Activated CD4-positive, alpha-beta T cell treated with anti-CD3 and anti-CD28 coated beads for 36 hours (primary cell): ENCODE data around the gene FBXO8. TPM values are rescaled to one million over a fixed set of nuclear protein-coding genes. Genes with fewer than 3 reads are reported as not detected.
"Not testable (repeated sequence)": the region's sequence is repeated elsewhere in the genome, so short reads cannot be mapped to it uniquely, and the experiment has no call there.

Source experiments
- ATAC-seq: fragments of 200-7000 bp; cut with Tn5 transposase; one replicate; pipeline ENCODE4 v1.10.0; 2021; ENCODE audit warnings: mild to moderate bottlenecking, moderate library complexity
- CTCF ChIA-PET: fragments of 350-600 bp; sonication (Branson Sonifier 250); formaldehyde crosslinking; loops from one replicate; lab custom pipeline; 2021; ENCODE audit warnings: antibody characterized with exemption; lab: Charles Lee
- POLR2A ChIA-PET: fragments of 350-600 bp; sonication (Branson Sonifier 250); formaldehyde crosslinking; loops from one replicate; lab custom pipeline; 2021; ENCODE audit warnings: antibody characterized with exemption, inconsistent platforms; lab: Charles Lee
- DNase-seq: peaks from one replicate; pipeline ENCODE4 v3.0.0-alpha.2; 2020
- H3K27ac Mint-ChIP-seq: one replicate; pipeline ENCODE4 v1.8.0; 2021; ENCODE audit warnings: mixed read lengths
- H3K27me3 Mint-ChIP-seq: one replicate; pipeline ENCODE4 v1.8.0; 2021; ENCODE audit warnings: mixed read lengths
- H3K36me3 Mint-ChIP-seq: one replicate; pipeline ENCODE4 v1.8.0; 2021; ENCODE audit warnings: low read depth, mixed read lengths
- H3K4me1 Mint-ChIP-seq: one replicate; pipeline ENCODE4 v1.8.0; 2021; ENCODE audit warnings: mixed read lengths
- H3K4me3 Mint-ChIP-seq: one replicate; pipeline ENCODE4 v1.8.0; 2021; ENCODE audit warnings: mild to moderate bottlenecking, moderate library complexity, mixed read lengths
- H3K9me3 Mint-ChIP-seq: one replicate; pipeline ENCODE4 v1.8.0; 2021; ENCODE audit warnings: low read depth, mixed read lengths
- intact Hi-C, 2 experiments: fragments of 100-400 bp; cut with DNase I in 1 of 2; cut with micrococcal nuclease in 1 of 2; formaldehyde crosslinking; loops; one replicate each; pipeline versions ENCODE4 v1.14.2 to v1.15.1; 2022 to 2024; cut with DNase I, micrococcal nuclease
- total RNA-seq, 2 experiments: library from RNA; stranded (reverse); gene quantifications; one replicate each; pipeline ENCODE4 v1.2.3, GENCODE V29; 2021

Gene FBXO8
- total RNA-seq, 2 experiments from 2014 or later: 17.7 to 18.9 TPM

DNA sequence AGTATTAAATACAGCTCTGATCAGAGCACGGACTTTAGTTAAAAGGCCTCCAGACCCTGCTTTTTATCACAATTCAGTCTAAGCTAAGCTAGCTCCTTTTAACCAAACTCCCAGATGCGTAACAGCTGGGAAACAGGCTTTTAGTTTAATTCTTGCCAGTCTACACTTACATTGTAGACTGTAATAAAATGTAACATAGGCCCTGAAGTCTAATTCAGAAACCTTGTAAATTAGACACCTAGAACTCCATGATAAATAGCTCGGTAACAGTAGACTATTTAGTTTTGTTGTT is 20.1 kb downstream of the FBXO8 start:
- Mint-ChIP-seq H3K27ac (no peak overlapping the region), H3K36me3 (peaks cover 4% of the 10 kb centered on the region), H3K4me3 (no peak overlapping the region), H3K4me1 (peaks cover 10% of the 10 kb centered on the region), H3K27me3 (no peaks in the 10 kb centered on the region), H3K9me3 (no peaks in the 10 kb centered on the region)
- DNase-seq (no peak), ATAC-seq (no peak)
- POLR2A ChIA-PET: no interaction called here
- intact Hi-C loops: no loop called here
- CTCF ChIA-PET: interaction anchor here (0.7 to 1.5 kb wide), 2 partner anchors 10 to 12 kb away, joined by 3 read pairs; no protein-coding TSS in a partner anchor

DNA sequence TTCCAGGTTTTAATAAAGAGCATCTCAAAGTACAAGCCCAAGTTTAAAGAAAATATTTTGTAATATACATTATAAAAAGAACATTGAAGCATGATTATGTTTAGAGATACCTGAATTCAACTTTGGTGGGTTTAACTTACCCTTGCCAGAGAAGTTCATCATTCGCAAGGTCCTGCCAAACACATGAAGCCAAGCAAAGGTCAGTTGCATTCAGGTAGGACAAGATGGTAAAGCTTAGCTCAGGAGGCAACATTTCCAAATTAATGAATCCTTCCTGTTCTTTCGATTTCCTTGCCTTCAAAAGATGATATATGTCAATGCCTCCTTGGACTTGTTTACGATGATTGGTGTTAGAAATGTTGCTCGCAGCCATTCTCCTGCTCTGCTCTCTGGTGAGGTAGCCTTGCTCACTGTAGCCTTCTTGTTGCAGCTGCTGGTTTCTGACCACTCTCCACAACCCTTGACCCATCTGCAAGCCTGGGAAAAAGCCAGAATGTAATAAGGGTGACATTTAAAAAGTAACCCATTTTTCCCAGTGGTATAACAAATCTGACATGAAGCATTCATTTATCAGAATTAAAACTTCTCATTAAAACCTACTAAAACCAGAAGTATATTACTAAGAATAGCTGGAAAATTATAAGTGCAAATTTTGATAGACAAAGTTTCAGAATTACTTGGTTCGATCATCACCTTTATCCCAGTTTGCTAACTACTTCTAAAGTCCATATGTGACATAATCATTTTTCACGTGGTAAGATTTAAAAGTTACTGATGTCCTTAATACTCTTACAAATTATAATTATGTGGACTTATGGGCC is 20.6 kb downstream of the FBXO8 start:
- ChIA-PET CTCF (interaction anchor here (0.7 to 1.5 kb wide), 3 partner anchors 9 to 41 kb away, joined by 3 read pairs; no protein-coding TSS in a partner anchor), POLR2A (no interaction called here)
- H3K4me1 Mint-ChIP-seq: peaks cover 10% of the 10 kb centered on the region
- H3K36me3 Mint-ChIP-seq: peaks cover 4% of the 10 kb centered on the region
- intact Hi-C loops: no loop called here
- H3K4me3 Mint-ChIP-seq: no peak overlapping the region
- no peak for DNase-seq
- no peaks in the 10 kb centered on the region for H3K27me3 Mint-ChIP-seq
- no peak overlapping the region for H3K27ac Mint-ChIP-seq
- ATAC-seq: no peak
- no peaks in the 10 kb centered on the region for H3K9me3 Mint-ChIP-seq

DNA sequence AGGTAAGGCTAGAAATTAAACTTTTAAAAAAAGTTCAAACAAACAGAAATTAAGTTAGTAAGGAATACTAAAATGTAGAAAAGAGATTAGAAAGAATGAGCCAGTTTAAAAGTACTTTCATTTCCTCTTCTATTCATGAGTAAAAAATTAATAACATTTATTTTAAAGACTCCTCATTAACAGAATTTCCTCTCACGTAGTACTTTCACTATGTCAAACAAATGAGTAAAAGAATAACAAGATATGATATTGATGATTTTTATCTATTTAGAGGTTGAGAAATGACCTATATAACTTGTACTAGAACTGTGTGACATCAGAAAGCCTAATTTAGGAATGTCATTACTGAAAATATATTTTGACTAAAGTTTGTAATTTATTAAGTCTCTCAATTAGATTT is 22.0 kb downstream of the FBXO8 start:
- H3K36me3 Mint-ChIP-seq, H3K27me3 Mint-ChIP-seq, intact Hi-C loops, H3K9me3 Mint-ChIP-seq, CTCF ChIA-PET, H3K4me3 Mint-ChIP-seq, H3K4me1 Mint-ChIP-seq, DNase-seq, H3K27ac Mint-ChIP-seq, ATAC-seq, POLR2A ChIA-PET: not testable (repeated sequence)

DNA sequence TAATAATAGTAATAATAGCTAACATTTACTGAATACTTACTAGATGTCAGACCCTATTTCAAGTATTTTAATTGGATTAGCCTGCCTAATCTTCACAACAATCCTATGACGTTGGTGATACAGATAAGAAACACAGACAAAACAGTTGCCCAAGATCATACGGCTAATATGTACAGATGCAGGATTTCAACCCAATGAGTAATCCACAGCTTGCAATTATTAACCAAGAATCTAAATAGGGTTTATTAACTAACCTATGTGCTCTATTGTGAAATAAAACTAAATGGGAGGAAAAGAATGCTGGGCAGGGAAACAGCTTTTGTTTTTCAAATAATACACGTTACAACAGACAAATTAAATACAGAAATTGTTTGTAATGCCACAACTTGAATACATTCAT is 23.4 kb downstream of the FBXO8 start:
- H3K36me3 Mint-ChIP-seq: peaks cover 4% of the 10 kb centered on the region
- ChIA-PET POLR2A (no interaction called here), CTCF (no interaction called here)
- DNase-seq: no peak
- no peaks in the 10 kb centered on the region for H3K27me3 Mint-ChIP-seq
- no peak overlapping the region for H3K27ac Mint-ChIP-seq
- H3K9me3 Mint-ChIP-seq: no peaks in the 10 kb centered on the region
- intact Hi-C loops: no loop called here
- H3K4me3 Mint-ChIP-seq: no peak overlapping the region
- H3K4me1 Mint-ChIP-seq: peaks cover 8% of the 10 kb centered on the region
- ATAC-seq: no peak

DNA sequence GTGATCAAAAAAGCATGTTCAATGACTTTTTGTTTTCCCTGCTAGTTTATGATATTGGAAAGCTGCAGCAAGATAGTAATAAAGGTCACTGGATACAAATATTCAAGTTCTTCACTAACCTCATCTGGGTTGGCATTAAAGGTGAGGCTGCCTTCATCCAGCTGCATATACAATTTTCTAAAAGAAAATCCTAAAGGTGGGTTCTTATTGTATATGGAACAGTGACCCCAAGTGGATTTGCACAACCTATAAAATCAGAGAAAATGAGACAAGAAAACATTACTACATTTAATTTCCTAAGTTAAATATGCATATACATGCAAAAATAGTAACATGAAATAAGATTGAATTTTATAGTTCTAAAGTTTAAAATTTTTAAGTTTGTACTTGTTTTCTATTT is 23.9 kb downstream of the FBXO8 start:
- ChIA-PET POLR2A (no interaction called here), CTCF (no interaction called here)
- DNase-seq (no peak), ATAC-seq (no peak)
- H3K9me3 Mint-ChIP-seq: no peaks in the 10 kb centered on the region
- intact Hi-C loops: no loop called here
- peaks cover 6% of the 10 kb centered on the region for H3K36me3 Mint-ChIP-seq
- H3K27ac Mint-ChIP-seq: no peak overlapping the region
- no peaks in the 10 kb centered on the region for H3K27me3 Mint-ChIP-seq
- H3K4me1 Mint-ChIP-seq: peaks cover 5% of the 10 kb centered on the region
- no peak overlapping the region for H3K4me3 Mint-ChIP-seq

DNA sequence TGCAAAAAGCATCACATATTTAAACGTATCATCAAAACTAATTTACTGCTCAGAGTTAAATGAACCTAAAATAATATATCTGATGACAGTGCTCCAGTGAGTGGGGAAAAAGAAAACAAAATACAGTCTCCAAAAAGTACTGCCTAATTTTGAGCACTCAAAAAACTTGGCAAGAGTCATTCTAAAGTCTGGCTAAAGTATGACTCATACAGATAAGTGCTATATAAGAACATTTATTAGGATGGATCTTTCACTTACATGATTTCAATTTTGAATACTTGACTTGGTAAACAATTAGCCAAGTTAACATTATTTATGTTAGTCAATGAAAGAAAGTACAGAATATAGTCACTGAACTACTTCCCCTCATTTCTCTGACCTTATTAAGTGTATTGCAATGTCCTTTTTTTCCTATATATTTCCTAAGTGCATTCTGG is 27.2 kb downstream of the FBXO8 start:
- POLR2A ChIA-PET: no interaction called here
- DNase-seq: no peak
- no peaks in the 10 kb centered on the region for H3K27me3 Mint-ChIP-seq

DNA sequence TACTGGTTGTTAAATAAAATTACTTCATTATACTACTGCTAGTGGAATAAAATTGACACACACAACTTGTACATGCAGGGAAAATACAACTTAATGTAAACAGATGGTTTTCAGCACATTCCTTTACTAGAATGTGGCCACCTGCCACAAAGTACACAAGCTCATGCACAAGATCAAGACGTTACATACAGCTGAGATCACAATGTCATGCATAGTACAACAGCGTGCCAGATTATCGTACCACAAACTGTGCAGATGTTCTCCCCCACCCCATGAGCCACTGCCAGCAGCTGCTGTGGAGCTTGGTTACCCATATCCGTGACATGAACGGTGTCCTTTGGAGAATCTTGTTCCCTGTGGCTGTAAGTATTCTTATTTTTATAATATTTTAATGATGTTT is 27.7 kb downstream of the FBXO8 start:
- intact Hi-C loops: no loop called here
- ChIA-PET POLR2A (no interaction called here), CTCF (no interaction called here)
- Mint-ChIP-seq H3K9me3 (no peaks in the 10 kb centered on the region), H3K4me3 (no peak overlapping the region), H3K27me3 (no peaks in the 10 kb centered on the region), H3K27ac (no peak overlapping the region), H3K36me3 (peaks cover 2% of the 10 kb centered on the region), H3K4me1 (peaks cover 8% of the 10 kb centered on the region)
- ATAC-seq (no peak), DNase-seq (no peak)

More for the DNA sequence above, 27.2 kb downstream of the FBXO8 start:
- CTCF ChIA-PET: interaction anchor here (1.7 kb wide), 1 partner anchor 11 kb away, joined by 8 read pairs; no protein-coding TSS in a partner anchor
- Mint-ChIP-seq H3K4me3 (no peak overlapping the region), H3K36me3 (peaks cover 2% of the 10 kb centered on the region), H3K9me3 (no peaks in the 10 kb centered on the region), H3K27ac (no peak overlapping the region), H3K4me1 (peaks cover 8% of the 10 kb centered on the region)
- intact Hi-C loops: no loop called here
- ATAC-seq: no peak

DNA sequence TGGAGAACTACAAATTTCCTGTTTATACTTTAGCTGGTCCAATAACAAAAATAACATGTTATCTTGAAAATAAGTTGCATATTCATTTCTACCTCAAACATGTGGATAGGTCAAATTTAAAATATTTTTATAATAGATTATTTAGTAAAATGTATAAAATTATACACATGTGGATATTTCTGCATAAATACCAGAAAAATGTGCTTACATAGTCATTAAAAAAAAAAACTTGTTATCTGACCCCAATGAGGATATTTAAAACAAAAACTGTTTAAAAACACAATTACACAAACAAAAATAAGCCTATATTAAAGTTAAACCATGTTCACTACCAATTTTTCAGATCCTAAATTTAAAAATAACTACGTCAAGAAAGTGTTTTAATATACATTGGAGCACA is 28.1 kb downstream of the FBXO8 start:
- Mint-ChIP-seq H3K27ac (no peak overlapping the region), H3K9me3 (no peaks in the 10 kb centered on the region), H3K27me3 (no peaks in the 10 kb centered on the region), H3K36me3 (peaks cover 2% of the 10 kb centered on the region), H3K4me1 (peaks cover 8% of the 10 kb centered on the region), H3K4me3 (no peak overlapping the region)
- no peak for DNase-seq
- intact Hi-C loops: no loop called here
- no peak for ATAC-seq
- ChIA-PET POLR2A (no interaction called here), CTCF (no interaction called here)

DNA sequence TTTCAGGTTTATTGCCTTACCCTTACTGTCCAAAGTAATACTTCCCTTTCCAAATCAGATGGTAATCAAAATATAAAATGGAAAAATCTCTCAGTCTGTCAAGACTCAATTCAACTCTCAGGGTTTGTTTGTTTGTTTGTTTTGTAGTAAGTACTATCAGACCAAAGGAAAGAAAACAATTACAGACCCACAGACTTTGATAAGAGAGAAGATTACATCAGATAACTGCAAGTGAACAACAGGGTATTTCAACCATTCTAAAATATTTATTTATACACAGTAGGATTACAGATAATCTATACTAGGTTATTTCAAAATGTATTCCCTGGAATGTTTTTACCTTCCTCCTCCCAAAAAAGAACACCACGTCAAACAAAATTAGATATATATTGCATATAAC is 28.9 kb downstream of the FBXO8 start:
- H3K27ac Mint-ChIP-seq: no peak overlapping the region
- DNase-seq: no peak

DNA sequence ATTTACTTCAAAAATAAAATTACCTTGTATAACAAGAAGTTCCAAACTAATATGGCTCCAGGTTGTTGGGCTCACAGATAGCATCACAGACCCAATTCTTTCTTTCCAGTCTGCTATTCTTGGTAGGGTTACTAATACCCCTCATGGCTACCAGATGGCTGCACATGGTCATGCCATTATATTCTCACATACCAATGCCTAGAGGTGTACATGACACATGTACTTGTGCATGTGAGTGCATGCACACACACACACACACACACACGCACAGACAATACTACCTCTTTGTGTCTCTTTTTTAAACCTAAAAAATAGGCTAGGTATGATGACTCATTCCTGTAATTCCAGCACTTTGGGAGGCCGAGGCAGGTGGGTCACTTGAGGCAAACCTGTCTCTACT is 31.1 kb downstream of the FBXO8 start:
- peaks cover 2% of the 10 kb centered on the region for H3K36me3 Mint-ChIP-seq
- POLR2A ChIA-PET: no interaction called here
- no peaks in the 10 kb centered on the region for H3K27me3 Mint-ChIP-seq
- CTCF ChIA-PET: interaction anchor here (0.6 kb wide), 1 partner anchor 79 kb away, joined by 3 read pairs; no protein-coding TSS in a partner anchor
- no peaks in the 10 kb centered on the region for H3K9me3 Mint-ChIP-seq
- no peak overlapping the region for H3K4me3 Mint-ChIP-seq
- DNase-seq (no peak), ATAC-seq (no peak)
- peaks cover 8% of the 10 kb centered on the region for H3K4me1 Mint-ChIP-seq
- intact Hi-C loops: no loop called here
- no peak overlapping the region for H3K27ac Mint-ChIP-seq

More for the DNA sequence above, 28.9 kb downstream of the FBXO8 start:
- POLR2A ChIA-PET: no interaction called here
- intact Hi-C loops: no loop called here
- CTCF ChIA-PET: no interaction called here
- Mint-ChIP-seq H3K36me3 (peaks cover 2% of the 10 kb centered on the region), H3K27me3 (no peaks in the 10 kb centered on the region), H3K4me3 (no peak overlapping the region), H3K9me3 (no peaks in the 10 kb centered on the region), H3K4me1 (peaks cover 8% of the 10 kb centered on the region)
- no peak for ATAC-seq

DNA sequence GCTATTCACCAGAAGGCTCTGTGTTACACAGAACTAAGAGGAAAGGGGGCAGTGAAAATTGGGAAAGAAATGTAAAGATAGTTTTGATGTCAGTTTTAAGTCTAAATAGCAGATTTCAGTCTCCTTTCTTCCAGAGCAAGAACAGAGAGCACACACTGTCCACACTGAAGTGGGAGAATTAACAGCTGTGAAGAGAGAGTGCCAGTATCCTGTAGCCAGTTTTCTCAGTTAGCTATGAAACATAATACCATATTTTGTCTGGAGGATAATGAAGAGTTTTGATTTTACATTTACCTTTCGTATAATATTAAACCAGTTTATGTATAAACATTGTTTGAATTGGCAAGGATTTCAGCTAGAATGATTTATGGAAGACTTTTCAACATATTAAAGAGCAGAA is 35.1 kb downstream of the FBXO8 start:
- Mint-ChIP-seq H3K27me3 (no peaks in the 10 kb centered on the region), H3K9me3 (no peaks in the 10 kb centered on the region), H3K27ac (no peak overlapping the region), H3K4me1 (peaks cover 2% of the 10 kb centered on the region), H3K36me3 (no peaks in the 10 kb centered on the region), H3K4me3 (no peak overlapping the region)
- POLR2A ChIA-PET: no interaction called here
- intact Hi-C loops: no loop called here
- DNase-seq: no peak
- CTCF ChIA-PET: no interaction called here
- ATAC-seq: no peak

DNA sequence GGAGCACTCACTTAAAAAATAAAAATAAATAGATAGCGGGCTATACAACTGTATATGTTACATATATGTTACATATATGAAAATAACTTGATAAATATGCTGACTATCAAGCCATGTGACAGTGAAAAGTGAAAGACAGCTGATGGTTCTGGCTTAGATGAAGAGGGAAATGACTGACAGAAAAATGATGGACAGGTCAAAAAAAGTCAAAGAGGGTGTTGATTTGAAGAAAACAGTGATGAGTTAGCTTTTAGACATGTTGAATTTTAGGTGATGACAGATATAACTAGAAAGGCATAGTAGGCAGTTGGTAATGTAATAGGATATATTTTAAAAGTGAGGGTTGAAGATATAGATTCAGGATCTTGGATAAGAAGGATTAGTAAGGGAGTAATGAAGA is 37.8 kb downstream of the FBXO8 start:
- POLR2A ChIA-PET: no interaction called here
- Mint-ChIP-seq H3K4me3 (no peak overlapping the region), H3K4me1 (no peaks in the 10 kb centered on the region), H3K27me3 (no peaks in the 10 kb centered on the region), H3K27ac (no peak overlapping the region), H3K9me3 (no peaks in the 10 kb centered on the region), H3K36me3 (no peaks in the 10 kb centered on the region)
- CTCF ChIA-PET: no interaction called here
- intact Hi-C loops: no loop called here
- ATAC-seq (no peak), DNase-seq (no peak)
